CD4-positive, alpha-beta T cell treated with Interleukin-1 beta for 1 hour (primary cell): ENCODE data around the gene ECHDC1.
"Not testable (repeated sequence)": the region's sequence is repeated elsewhere in the genome, so short reads cannot be mapped to it uniquely, and the experiment has no call there.

Experiments used
- DNase-seq, 2 donors: peaks; one replicate each; pipeline ENCODE4 v3.0.0-alpha.2; 2020 to 2022

Gene ECHDC1

DNA sequence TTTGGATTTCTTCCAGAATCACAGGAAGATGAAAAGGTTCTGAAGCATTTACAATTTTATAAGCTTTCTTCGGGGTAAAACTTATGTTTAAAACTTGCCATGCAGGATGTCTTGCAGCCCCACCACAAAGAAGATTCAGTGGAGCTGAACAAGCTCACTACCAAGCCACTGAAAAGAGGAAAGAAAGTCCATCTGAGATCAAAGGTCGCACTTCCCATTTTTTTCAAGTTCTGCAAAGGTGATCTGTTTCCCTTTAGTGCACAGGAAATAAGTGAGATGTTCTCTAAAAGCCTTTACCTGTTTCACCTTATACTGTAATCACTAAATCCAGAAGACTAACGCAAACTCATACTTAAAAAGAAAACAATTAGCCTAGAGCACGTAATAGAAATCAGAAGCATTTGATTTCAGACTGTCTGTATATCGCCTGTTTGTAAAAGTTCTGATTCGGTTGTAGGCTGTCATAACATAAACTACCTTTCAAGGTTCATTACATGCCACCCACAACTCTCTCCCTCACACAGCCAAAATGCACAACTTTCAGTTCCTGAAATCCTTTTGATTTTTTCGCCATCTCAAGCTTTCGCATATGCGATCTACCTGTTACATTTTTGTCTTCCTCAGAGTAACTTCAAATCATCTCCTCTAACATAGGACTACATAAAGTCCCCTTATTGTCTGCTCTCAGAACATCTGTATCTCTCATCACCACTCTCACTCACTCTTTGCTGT, 1.8 kb downstream of the ECHDC1 start:
- peak in 1 of 2 donors; percentile 4 for DNase-seq

DNA sequence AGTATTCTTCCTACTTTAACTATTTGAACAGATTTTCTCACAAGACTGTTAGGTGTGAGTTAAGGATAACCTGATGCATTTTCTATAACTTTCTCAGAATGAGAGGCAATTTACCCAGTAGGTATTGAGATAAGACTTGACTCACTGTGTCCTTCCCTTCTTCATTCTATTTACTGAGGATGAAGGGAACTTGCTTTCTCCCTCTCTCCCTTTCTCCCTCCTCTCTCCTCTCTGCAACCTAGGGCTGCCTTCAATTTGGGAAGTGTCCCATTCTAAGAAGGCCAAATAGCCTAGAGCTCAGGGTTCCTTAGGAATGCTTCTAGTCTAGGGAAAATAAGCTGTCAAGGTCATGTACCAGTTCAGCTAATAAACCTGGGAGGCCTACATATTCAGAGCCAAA, 3.2 kb downstream of the ECHDC1 start:
- DNase-seq: no peak

DNA sequence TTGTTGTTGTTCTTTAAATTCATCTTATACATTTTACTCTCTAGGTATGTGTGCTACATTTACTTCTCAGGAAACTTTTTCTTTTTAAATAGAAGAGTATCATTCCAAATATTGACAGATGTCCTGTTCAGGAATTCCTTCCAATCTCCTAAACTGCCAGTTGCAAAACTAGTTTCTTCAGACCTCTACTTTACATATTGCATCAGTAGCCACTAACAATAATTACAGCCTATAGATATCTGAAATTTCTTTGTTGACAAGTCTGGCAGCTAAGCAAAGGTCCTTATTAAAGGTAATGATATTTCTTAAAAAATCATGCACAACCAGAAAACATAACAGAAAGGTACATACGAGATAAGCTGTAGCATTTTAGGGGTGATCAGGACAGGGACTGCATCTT, 4.5 kb downstream of the ECHDC1 start:
- DNase-seq: no peak

DNA sequence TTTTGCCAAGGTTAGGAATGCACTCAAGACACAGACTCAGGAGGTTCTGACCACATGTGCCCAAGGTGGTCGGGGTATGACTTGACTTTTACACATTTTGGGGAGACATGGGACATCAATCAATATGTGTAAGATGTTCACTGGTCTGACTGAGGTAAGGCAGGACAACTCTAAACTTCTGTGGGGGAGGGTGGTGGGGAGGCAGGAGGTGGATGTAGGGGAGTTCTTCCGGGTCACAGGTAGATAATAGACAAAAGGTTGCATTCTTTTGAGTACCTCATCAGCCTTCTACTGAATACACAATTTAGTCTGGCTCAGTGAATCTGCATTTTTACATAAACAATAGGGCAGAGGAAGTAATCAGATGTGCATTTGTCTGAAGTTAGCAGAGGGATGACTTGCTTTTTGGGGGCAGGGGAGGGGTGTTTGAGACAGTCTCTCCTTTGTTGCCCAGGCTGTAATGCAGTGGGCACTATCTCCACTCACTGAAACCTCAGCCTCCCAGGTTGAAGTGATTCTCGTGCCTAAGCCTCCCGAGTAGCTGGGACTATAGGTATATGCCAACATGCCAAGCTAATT, 10.9 kb downstream of the ECHDC1 start:
- no peak for DNase-seq

- not testable (repeated sequence) for DNase-seq
Measured at GRCh38 chr6:127331256-127331655, 12.2 kb downstream of the ECHDC1 start.

- DNase-seq: no peak
Measured at GRCh38 chr6:127328043-127328609, 15.3 kb downstream of the ECHDC1 start.

GRCh38 chr6:127319686-127320085, 23.7 kb downstream of the ECHDC1 start:
- no peak for DNase-seq

DNA sequence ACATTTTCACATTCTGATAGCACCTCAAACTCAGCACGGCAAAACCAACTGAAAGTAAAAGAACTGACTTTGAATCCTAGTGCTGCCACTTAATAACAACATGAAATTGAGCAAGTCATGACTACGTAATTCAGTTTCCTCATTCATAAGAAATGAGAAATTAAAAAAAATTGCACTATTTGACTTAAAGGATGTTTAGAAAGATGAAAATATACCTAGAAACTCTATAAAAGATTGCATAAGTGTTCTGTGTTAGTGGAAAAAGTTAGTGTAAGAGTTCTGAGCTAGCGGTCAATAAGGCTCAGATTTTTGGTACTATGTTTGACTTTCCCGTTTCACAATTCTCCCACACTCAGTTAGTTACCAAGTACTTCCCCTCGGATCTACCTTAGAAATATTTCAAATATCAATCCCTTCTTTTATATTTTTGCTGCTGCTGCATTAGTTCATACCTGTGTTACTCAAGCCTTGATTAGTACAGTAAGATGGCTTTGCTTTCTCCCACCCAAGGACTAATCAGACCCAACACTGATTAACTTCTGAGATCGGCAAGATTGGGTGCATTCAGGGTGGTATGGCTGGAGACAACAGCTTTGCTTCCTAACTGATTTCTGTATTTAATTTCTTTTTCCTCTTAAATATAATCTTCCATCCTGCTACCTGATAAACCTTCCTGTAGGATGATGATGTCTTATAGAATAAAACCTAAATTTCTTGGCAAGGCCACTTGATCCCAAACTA, 25.9 kb downstream of the ECHDC1 start:
- no peak for DNase-seq

DNA sequence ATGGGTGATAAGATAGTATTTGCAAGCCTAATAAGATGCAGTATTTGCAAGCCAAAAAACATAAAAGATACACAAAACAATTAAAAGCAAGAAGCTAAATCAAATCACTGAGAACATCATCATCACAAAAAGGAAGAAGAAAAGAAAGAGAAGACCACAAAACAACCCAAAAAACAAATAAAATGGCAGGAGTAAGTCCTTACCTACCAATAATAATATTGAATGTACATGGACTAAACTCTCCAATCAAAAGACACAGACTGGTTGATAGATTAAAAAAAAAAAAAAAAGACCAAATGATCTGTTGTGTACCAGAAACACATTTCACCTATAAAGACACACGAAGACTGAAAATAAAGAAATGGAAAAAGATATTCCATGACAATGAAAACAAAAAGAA, 37.7 kb downstream of the ECHDC1 start:
- no peak for DNase-seq

GRCh38 chr6:127303917-127304316, 39.5 kb downstream of the ECHDC1 start:
- no peak for DNase-seq

DNA sequence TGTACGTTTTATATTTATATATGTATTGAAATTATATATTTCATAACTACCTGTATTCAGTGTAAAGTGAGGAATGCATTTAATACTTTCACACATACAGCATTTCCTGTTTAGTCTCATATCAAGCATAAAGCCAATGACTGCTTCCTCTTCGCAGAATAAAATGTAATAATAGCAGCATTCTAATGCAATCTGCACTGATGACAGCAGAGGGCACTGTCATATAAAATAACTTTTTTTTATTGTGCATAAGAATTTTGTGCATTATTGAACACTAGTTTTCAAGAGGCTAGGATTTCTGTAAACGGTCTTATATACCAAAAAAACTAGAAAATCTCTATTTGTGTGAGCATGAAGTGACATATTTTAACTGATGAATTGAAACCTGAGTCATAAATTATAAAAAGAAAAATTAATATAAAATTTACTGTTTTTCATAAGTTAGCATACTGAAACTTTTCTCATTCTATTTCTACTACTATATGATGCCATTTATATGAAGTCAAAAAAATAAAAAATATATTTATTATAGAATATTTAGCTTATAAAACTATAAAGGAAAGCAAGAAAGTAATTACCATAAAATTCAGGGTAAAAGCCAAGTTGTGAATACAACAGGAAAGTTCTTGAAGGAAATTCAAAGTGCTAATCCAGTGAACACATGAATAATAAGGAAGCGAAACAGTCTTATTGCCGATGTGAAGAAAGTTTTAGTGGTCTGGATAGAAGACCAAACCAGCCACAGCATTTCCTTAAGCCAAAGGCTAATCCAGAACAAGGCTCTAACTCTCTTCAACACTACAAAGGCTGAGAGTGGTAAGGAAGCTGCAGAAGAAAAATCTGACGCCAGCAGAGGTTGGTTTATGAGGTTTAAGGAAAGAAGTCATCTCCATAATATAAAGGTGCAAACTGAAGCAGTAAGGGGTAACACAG, 40.4 kb downstream of the ECHDC1 start:
- peak; percentile 19 to 72 for DNase-seq

- no peak for DNase-seq
Measured at GRCh38 chr6:127301199-127301700, 42.2 kb downstream of the ECHDC1 start.

- no peak for DNase-seq
Measured at GRCh38 chr6:127300411-127300810, 43.0 kb downstream of the ECHDC1 start.

- no peak for DNase-seq
Measured at GRCh38 chr6:127299522-127300240, 43.7 kb downstream of the ECHDC1 start.

DNA sequence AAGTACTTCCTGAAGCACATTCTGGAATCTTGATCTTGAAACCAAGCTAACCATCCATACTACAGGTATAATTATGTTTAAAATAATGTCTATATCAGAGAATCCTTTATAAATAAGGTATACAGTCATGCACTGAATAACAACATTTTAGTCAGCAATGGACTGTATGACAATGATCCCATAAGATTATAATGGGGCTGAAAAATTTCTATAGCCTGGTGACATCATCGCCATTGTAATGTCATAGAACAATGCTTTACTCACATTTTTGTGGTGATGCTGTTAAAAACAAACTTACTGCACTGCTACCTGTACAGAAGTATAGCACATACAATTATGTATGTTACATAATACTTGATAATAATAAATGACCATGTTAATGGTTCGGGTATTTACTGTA, 44.9 kb downstream of the ECHDC1 start:
- DNase-seq: no peak

- DNase-seq: no peak
Measured at GRCh38 chr6:127297502-127298070, 45.8 kb downstream of the ECHDC1 start.

DNA sequence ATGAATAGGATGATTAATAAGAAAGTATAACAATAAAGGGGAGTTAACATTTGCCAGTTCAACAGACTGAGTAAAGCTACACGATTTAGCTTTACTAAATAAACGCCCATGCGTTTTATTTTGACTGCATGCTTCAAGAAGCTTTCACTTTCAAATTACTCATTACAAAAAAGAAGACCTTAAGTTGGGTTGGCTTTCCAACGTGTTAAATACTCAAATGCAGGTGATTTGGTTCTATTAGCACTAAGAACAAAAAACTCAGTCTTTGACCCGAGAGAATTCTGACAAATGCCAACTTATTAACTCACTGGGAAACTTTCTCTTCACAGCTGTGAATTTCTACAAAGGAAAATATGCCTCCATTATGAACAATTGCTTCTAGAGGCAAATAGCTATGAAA, 51.9 kb downstream of the ECHDC1 start:
- DNase-seq: peak in 1 of 2 donors; percentile 9

GRCh38 chr6:127290391-127291265, 52.8 kb downstream of the ECHDC1 start:
- no peak for DNase-seq

- no peak for DNase-seq
Measured at GRCh38 chr6:127289934-127290333, 53.5 kb downstream of the ECHDC1 start.

DNA sequence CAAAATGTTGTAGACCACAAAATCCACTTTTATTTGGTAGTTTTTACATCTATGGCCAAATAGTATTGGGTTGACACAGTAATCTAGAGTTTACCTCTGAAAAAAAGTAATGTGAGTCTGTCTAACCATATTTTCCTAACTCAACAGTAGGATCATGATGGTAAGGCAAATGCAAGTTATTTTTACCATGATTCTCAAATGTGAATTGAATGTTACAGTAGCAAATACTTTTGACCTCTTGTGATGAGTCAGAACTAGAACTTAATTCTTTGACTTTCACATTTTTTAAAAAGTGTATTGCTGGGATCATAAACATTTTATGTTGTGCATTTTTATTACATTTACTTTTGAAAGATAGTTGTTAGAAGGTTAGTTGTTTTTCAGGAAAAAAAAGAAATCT, 54.7 kb downstream of the ECHDC1 start:
- no peak for DNase-seq
